ENCODE measurements around the gene OR13C8. TPM values are rescaled to one million over a fixed set of nuclear protein-coding genes. Genes with fewer than 3 reads are reported as not detected.

OR13C8 gene
- total and polyA plus RNA-seq, 2 donors from 2014 or later, result not detected

GRCh38 chr9:104611213-104611612, 42.2 kb downstream of the OR13C8 start:
- FAIRE-seq (no peak), DNase-seq (no peak)
- Histone ChIP-seq H3K27me3 (ENCODE audit: control insufficient read depth, insufficient read depth, low read length) (no peaks in the 10 kb centered on the region), H3K27ac (ENCODE audit: low read depth in 2 of 2, low read length in 2 of 2) (no peak overlapping the region), H3K4me1 (ENCODE audit: control insufficient read depth in 2 of 3, insufficient read depth in 2 of 3, low read depth in 1 of 3, low read length in 3 of 3) (no peaks in the 10 kb centered on the region), H3K9ac (ENCODE audit: low read length in 3 of 3) (no peak overlapping the region), H3K9me3 (ENCODE audit: control insufficient read depth in 2 of 3, insufficient read depth in 1 of 3, low read length in 3 of 3) (no peaks in the 10 kb centered on the region), H3K4me3 (ENCODE audit: low read length in 3 of 3) (no peak overlapping the region), H3K36me3 (ENCODE audit: control insufficient read depth in 2 of 3, insufficient read depth in 3 of 3, low read length in 3 of 3) (no peaks in the 10 kb centered on the region)
- intact Hi-C loops (cut with DNase I), result no loop called here
- no peak for TF ChIP-seq CTCF (IDR thresholded peaks at IDR 0.05; ENCODE audit: borderline replicate concordance, extremely low read depth, insufficient read depth)

DNA sequence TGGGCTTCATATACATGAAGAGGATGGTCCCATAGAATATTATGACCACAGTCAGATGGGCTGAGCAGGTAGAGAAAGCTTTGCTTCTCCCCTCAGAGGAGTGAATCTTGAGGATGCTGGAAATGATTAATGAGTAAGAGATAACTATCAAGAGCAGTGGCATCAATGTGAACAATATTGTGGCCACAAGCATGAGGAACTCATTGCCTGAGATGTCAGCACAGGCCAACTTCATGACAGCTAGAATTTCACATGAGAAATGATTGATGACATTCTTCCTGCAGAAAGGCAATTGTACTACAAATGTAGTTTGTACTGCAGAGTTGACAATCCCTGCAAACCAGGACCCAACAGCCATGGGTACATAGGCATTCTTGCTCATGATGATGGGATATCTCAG, 48.5 kb downstream of the OR13C8 start:
- no peak for DNase-seq
- intact Hi-C loops (cut with DNase I), result no loop called here
- Histone ChIP-seq H3K36me3 (ENCODE audit: control insufficient read depth in 2 of 3, insufficient read depth in 3 of 3, low read length in 3 of 3) (no peaks in the 10 kb centered on the region), H3K27me3 (ENCODE audit: control insufficient read depth, insufficient read depth, low read length) (no peaks in the 10 kb centered on the region), H3K9ac (ENCODE audit: low read length in 3 of 3) (no peak overlapping the region), H3K4me3 (ENCODE audit: low read length in 3 of 3) (no peak overlapping the region), H3K4me1 (ENCODE audit: control insufficient read depth in 2 of 3, insufficient read depth in 2 of 3, low read depth in 1 of 3, low read length in 3 of 3) (no peaks in the 10 kb centered on the region), H3K27ac (ENCODE audit: low read depth in 2 of 2, low read length in 2 of 2) (no peak overlapping the region), H3K9me3 (ENCODE audit: control insufficient read depth in 2 of 3, insufficient read depth in 1 of 3, low read length in 3 of 3) (no peaks in the 10 kb centered on the region)
- FAIRE-seq, result no peak
- no peak for TF ChIP-seq CTCF (IDR thresholded peaks at IDR 0.05; ENCODE audit: borderline replicate concordance, extremely low read depth, insufficient read depth)

GRCh38 chr9:104618104-104618503, 49.1 kb downstream of the OR13C8 start, which contains the start of gene OR13C9:
Gene OR13C9 (minus strand): TSS chr9:104618204. CDS start chr9:104618204, 0 bp downstream.
- H3K9me3 ChIP-seq (ENCODE audit: control insufficient read depth in 2 of 3, insufficient read depth in 1 of 3, low read length in 3 of 3), result no peaks in the 10 kb centered on the region
- FAIRE-seq, result no peak
- H3K9ac ChIP-seq (ENCODE audit: low read length in 3 of 3), result no peak within 1 kb of the TSS
- H3K27me3 ChIP-seq (ENCODE audit: control insufficient read depth, insufficient read depth, low read length), result no peaks in the 10 kb centered on the region
- H3K36me3 ChIP-seq (ENCODE audit: control insufficient read depth in 2 of 3, insufficient read depth in 3 of 3, low read length in 3 of 3), result no peaks in the 10 kb centered on the region
- no peak for DNase-seq
- no peak within 1 kb of the TSS for H3K27ac ChIP-seq (ENCODE audit: low read depth in 2 of 2, low read length in 2 of 2)
- H3K4me1 ChIP-seq (ENCODE audit: control insufficient read depth in 2 of 3, insufficient read depth in 2 of 3, low read depth in 1 of 3, low read length in 3 of 3), result no peaks in the 10 kb centered on the region
- H3K4me3 ChIP-seq (ENCODE audit: low read length in 3 of 3), result no peak within 1 kb of the TSS
- intact Hi-C loops (cut with DNase I), result no loop called here
- TF ChIP-seq CTCF (IDR thresholded peaks at IDR 0.05; ENCODE audit: borderline replicate concordance, extremely low read depth, insufficient read depth), result no peak

Other genes with a start within 250 kb of the OR13C8 start
- gene OR13F1, start 64.9 kb upstream of the OR13C8 start, total RNA-seq, result not detected
- gene OR13F1, start 64.9 kb upstream of the OR13C8 start, polyA plus RNA-seq (ENCODE audit: insufficient read depth, low read depth, low replicate concordance), result not detected
- gene OR13C4, start 42.0 kb upstream of the OR13C8 start, total RNA-seq, result not detected
- gene OR13C4, start 42.0 kb upstream of the OR13C8 start, polyA plus RNA-seq (ENCODE audit: insufficient read depth, low read depth, low replicate concordance), result not detected
- not detected for gene OR13C3, start 32.3 kb upstream of the OR13C8 start, total RNA-seq
- not detected for gene OR13C3, start 32.3 kb upstream of the OR13C8 start, polyA plus RNA-seq (ENCODE audit: insufficient read depth, low read depth, low replicate concordance)
- gene OR13C5, start 30.2 kb downstream of the OR13C8 start, total RNA-seq, result not detected
- gene OR13C5, start 30.2 kb downstream of the OR13C8 start, polyA plus RNA-seq (ENCODE audit: insufficient read depth, low read depth, low replicate concordance), result not detected
- gene OR13C2, start 36.5 kb downstream of the OR13C8 start, total RNA-seq, result not detected
- gene OR13C2, start 36.5 kb downstream of the OR13C8 start, polyA plus RNA-seq (ENCODE audit: insufficient read depth, low read depth, low replicate concordance), result not detected
- gene OR13C9, start 49.0 kb downstream of the OR13C8 start, total RNA-seq, result not detected
- gene OR13C9, start 49.0 kb downstream of the OR13C8 start, polyA plus RNA-seq (ENCODE audit: insufficient read depth, low read depth, low replicate concordance), result not detected
- not detected for gene OR13D1, start 125.3 kb downstream of the OR13C8 start, total RNA-seq
- not detected for gene OR13D1, start 125.3 kb downstream of the OR13C8 start, polyA plus RNA-seq (ENCODE audit: insufficient read depth, low read depth, low replicate concordance)
- gene NIPSNAP3A, start 178.5 kb downstream of the OR13C8 start, total RNA-seq, result 27.9 TPM
- gene NIPSNAP3A, start 178.5 kb downstream of the OR13C8 start, polyA plus RNA-seq (ENCODE audit: insufficient read depth, low read depth, low replicate concordance), result 31.2 TPM
- 5.5 TPM for gene NIPSNAP3B, start 195.0 kb downstream of the OR13C8 start, total RNA-seq
- gene NIPSNAP3B, start 195.0 kb downstream of the OR13C8 start, polyA plus RNA-seq (ENCODE audit: insufficient read depth, low read depth, low replicate concordance), result 4.3 TPM

All from kidney (tissue), 14 donors.